SKM-1 (cell line): ENCODE data around the gene NTN4.
"Not testable (repeated sequence)": the region's sequence is repeated elsewhere in the genome, so short reads cannot be mapped to it uniquely, and the experiment has no call there.

Experiments
- DNase-seq: peaks from one replicate; lab custom pipeline; 2025; ENCODE audit not compliant: unreplicated experiment; lab: John Stamatoyannopoulos, UW

Gene NTN4

DNA sequence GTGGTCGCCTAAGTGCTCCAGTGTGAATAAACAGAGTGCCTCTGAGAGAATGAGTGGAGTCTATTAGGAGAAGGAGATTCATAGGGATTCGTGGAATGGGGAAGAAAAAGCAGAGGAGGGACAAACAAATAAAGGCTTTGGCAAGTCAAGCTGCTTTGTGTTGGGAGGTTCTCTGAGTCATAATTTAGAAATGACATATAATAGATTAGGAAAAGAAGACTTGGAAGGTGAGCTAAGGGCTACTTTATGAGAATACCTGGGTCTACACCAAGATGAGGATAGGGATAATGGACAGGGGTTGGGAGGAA lies 6.4 kb upstream of the NTN4 start:
- no peak for DNase-seq

GRCh38 chr12:95796225-95796981 lies 5.8 kb upstream of the NTN4 start:
- no peak for DNase-seq

- no peak for DNase-seq
Measured at GRCh38 chr12:95790917-95791849, 619 bp upstream of the NTN4 start.

GRCh38 chr12:95789126-95790032 lies 1.2 kb downstream of the NTN4 start:
- DNase-seq: no peak

DNA sequence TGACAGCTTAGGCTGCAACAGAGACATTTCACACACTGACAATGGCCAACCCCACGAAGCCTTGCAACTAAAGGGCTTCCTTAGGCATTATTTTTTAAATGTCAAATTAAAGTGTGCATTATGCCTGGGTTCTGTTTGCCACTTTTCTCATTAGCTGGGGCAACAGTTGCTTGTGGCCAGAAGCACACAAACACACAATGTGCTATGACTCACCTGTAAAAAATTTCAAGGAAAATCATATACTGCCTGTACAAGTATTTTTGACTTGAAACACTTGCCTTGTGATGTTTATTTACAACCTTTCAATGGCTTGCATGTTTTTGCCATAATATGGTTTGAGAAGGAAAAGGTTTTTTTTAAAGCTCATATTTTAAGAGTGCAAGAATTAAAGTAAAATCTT lies 1.9 kb downstream of the NTN4 start:
- DNase-seq: no peak

- DNase-seq: no peak
Measured at GRCh38 chr12:95787274-95787818, 3.2 kb downstream of the NTN4 start.

GRCh38 chr12:95784915-95785314 lies 5.6 kb downstream of the NTN4 start:
- DNase-seq: no peak

GRCh38 chr12:95784286-95784685 lies 6.3 kb downstream of the NTN4 start:
- no peak for DNase-seq

GRCh38 chr12:95775466-95775865 lies 15.1 kb downstream of the NTN4 start:
- DNase-seq: not testable (repeated sequence)

DNA sequence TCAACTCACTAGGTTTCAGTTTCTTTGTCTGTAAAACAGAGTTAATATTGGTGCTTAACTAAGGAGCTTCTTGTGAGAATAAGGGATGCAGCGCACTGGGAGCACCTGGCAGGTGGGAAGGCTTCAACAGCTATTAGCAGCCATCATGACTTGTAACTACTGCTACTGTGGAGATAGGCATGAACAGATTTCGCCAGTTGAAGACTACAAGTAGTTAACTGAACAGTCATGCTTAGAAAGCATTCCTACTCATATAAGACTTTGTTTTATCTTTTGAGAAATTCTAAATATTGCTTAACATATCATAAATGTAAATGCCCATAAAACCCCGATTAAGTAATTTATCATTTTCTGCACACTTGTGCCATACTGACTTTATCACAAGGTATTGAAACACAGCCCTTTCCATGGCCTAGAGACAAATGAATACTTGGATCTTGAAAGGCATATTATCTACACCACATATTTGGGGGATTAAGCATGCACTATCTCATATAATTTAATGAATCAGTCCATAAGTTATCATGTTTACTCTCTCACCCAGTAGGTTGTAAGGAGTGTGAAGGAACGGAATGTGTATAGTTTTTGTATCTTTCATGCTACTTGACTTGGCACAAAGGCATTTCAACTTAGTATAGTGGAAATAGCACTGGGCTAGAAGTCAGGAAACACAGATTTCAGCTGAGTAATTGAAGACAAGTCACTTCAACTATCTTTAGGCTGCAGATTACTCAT lies 16.1 kb downstream of the NTN4 start:
- DNase-seq: no peak

DNA sequence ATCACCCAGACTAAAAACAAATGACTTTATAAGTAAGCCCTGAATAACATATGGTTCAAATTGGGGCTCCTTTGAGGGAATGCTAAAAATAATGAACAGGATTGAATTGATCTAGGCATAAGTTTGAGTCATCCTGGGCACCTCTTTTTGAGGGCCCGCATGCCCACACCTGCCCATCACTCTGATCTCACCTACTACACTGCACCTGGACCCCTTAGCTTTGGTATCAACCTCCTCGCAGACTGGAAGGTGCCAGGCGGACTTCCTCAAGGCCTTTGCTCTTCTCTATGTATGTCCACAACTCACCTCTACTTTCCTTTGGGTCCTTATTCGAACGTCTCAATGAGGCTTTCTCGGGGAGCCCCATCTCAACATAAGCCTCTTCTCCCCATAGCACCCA lies 17.2 kb downstream of the NTN4 start:
- DNase-seq: no peak

DNA sequence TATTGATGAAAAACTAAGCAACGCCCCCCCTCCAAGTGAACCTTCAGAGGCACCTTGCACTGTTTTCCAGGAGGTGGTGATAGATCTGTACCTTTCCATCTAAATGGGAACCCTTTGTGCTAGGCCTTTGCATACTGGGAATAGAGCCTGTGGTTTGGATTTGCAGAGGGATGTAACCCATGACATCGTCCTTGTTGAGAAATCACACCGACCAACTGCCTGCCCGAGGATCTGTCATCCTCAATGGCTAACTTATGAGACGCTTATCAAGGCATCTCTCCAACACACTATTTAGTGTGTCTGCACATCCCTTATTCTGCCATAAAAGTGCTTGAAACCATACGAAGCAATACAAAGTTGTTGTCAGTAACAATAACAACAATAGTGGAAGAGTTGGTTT lies 22.9 kb downstream of the NTN4 start:
- DNase-seq: no peak

- no peak for DNase-seq
Measured at GRCh38 chr12:95766356-95767019, 24.1 kb downstream of the NTN4 start.

DNA sequence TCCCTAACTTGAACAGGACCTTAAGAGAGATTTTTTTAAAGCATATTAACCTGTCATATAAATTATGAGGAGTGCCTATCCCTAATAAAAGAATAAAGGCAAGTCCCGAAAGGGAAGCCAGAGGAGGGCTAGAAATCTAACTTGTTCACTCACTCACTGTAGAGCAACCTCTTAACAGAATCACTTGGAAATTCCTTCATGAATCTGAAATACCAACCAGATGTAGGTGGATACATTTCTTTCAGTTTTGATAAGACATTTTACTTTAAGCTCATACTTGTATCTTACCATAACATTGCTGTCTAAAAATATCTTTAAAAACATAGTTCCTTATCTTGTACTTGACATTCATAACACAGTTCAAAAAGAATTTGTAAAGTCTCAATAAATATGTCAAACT lies 25.7 kb downstream of the NTN4 start:
- DNase-seq: no peak

DNA sequence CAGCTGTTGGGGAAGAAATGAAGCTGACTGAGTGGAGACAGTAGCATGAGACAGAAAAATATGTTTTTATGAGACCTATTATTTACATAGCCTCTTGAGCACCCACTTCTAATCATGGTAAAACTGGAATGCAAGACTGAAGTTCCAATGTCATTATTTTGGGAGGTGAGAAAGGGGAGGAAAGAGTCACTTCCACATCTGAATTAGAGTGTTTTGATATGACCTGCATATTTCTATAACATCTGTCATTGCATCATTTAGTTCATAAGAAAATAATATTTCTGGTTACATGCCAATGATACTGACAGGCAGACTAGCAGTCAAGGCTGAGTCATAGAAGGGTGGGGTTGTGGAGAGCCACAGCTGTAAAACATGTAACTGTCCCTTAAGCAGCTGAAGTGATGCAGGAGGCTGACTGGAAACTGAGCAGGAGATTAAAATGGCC lies 26.7 kb downstream of the NTN4 start:
- DNase-seq: no peak

DNA sequence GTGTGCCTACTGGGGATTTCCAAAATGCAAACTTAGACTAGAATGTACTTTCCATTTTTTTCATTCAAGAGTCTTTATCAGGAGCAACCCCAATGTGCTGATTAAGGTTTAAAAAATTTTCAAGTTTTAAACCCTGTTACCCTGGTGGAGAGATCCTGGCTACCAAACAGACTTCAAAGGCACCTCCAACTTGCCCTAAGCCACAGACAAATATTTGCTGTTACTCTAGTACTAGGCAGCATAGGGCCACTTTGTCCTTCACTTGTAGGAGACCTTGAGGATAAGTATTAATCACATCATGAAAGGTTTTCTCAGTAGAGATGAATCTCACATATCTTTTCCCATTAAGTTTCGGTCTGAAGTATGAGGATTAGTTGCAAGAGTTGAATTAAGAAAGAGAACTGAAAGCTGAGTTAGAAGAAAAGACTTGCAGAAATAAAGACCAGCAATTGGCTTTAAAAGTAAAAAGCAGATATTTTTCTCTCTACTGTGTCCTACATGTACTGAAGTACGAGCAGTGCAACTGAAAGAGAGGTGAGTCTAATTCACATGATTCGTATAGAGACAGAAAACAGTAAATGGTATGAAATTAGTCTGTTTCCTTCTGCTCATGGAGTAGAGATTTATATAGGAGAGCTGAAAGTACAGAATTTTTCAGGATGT lies 28.3 kb downstream of the NTN4 start:
- DNase-seq: no peak

- no peak for DNase-seq
Measured at GRCh38 chr12:95760371-95760770, 30.2 kb downstream of the NTN4 start.

DNA sequence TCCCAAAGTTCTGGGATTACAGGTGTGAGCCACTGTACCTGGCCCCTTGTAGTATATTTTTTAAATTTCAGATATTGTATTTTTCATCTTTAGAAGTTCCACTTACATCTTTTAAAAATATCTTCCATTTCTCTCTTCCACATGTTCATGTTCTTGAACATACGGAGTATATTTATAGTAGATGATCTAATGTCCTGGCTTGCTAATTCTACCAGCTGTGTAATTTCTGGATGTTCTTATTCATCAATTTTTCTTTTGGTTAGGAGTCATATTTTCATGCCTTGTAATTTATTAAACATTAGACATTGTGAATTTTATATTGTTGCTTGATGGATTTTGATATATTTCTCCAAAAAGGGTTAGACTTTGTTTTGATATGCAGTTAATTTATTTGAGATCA lies 30.8 kb downstream of the NTN4 start:
- DNase-seq: no peak

GRCh38 chr12:95759039-95759438 lies 31.5 kb downstream of the NTN4 start:
- no peak for DNase-seq
